GM19238 (cell line): ENCODE results near the gene SHC2.

Experiments
- DNase-seq: peaks from one replicate; pipeline ENCODE4 v3.0.0; 2011; ENCODE audit warnings: low spot score; ENCODE audit not compliant: insufficient read length

The SHC2 gene

GRCh38 chr19:460877-461720 is at the start of gene SHC2:
SHC2 (minus strand) TSS chr19:461033; CDS start chr19:460996, 37 bp downstream.
- no peak for DNase-seq

- DNase-seq = no peak
Measured at GRCh38 chr19:508204-509150, 47.6 kb upstream of the SHC2 start.

- DNase-seq = peak; percentile 85
Measured at GRCh38 chr19:507286-508203, 46.7 kb upstream of the SHC2 start, which contains the start of gene TPGS1. TPGS1 (plus strand) TSS chr19:507497; CDS start chr19:507507, 10 bp downstream.

GRCh38 chr19:506404-507285 is 45.8 kb upstream of the SHC2 start:
- peak; percentile 97 for DNase-seq

GRCh38 chr19:504616-505015 is 43.8 kb upstream of the SHC2 start:
- no peak for DNase-seq

GRCh38 chr19:501646-502045 is 40.8 kb upstream of the SHC2 start:
- no peak for DNase-seq

GRCh38 chr19:498977-499623 is 38.3 kb upstream of the SHC2 start:
- DNase-seq = no peak

GRCh38 chr19:498511-498891 is 37.7 kb upstream of the SHC2 start:
- DNase-seq = no peak

- DNase-seq = no peak
Measured at GRCh38 chr19:497869-498510, 37.2 kb upstream of the SHC2 start.

GRCh38 chr19:497491-497868 is 36.6 kb upstream of the SHC2 start:
- DNase-seq = no peak

GRCh38 chr19:496986-497385 is 36.2 kb upstream of the SHC2 start:
- DNase-seq = no peak

- DNase-seq = no peak
Measured at GRCh38 chr19:496112-496665, 35.4 kb upstream of the SHC2 start, which contains the start of gene MADCAM1. MADCAM1 (plus strand) TSS chr19:496486; CDS start chr19:496500, 14 bp downstream.

- no peak for DNase-seq
Measured at GRCh38 chr19:495402-496111, 34.7 kb upstream of the SHC2 start.

- DNase-seq = no peak
Measured at GRCh38 chr19:495081-495401, 34.2 kb upstream of the SHC2 start.

- no peak for DNase-seq
Measured at GRCh38 chr19:494171-495080, 33.6 kb upstream of the SHC2 start.

GRCh38 chr19:493391-494170 is 32.7 kb upstream of the SHC2 start:
- no peak for DNase-seq
